Neuron (in vitro differentiated cells): Measurements from ENCODE around the gene ZP3.
"Not testable (repeated sequence)": the region's sequence is repeated elsewhere in the genome, so short reads cannot be mapped to it uniquely, and the experiment has no call there.

Source experiments
- H2AFZ ChIP-seq: one replicate; pipeline ENCODE4 v1.6.1; 2013; ENCODE audit warnings: low read depth, mild to moderate bottlenecking, inconsistent platforms, low read length, moderate library complexity
- H3K27me3 ChIP-seq: one replicate; pipeline ENCODE4 v1.6.1; 2013; ENCODE audit warnings: low read length; ENCODE audit not compliant: insufficient read depth
- H3K36me3 ChIP-seq: one replicate; pipeline ENCODE4 v1.6.1; 2013; ENCODE audit warnings: low read length; ENCODE audit not compliant: insufficient read depth
- H3K4me1 ChIP-seq: one replicate; pipeline ENCODE4 v1.6.1; 2013; ENCODE audit warnings: low read length; ENCODE audit not compliant: insufficient read depth
- H3K4me3 ChIP-seq: 2 replicates; pipeline ENCODE4 v1.5.1; 2013; ENCODE audit warnings: mild to moderate bottlenecking, low read length, moderate library complexity
- H3K9me3 ChIP-seq: one replicate; pipeline ENCODE4 v1.6.1; 2013; ENCODE audit warnings: low read length

ZP3 gene

DNA sequence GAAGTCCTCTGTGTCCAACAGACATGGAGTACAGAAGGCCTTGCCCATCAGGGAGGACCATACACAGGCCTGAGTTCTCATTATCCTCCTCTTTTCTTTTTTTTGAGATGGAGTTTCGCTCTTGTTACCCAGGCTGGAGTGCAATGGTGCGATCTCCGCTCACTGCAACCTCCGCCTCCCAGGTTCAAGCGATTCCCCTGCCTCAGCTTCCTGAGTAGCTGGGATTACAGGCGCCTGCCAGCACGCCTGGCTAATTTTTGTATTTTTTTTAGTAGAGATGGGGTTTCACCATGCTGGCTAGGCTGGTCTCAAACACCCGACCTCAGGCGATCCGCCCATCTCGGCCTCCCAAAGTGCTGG lies 29.2 kb upstream of the ZP3 start:
- H3K9me3 ChIP-seq, H3K4me3 ChIP-seq, H3K27me3 ChIP-seq, H3K36me3 ChIP-seq, H2AFZ ChIP-seq, H3K4me1 ChIP-seq: not testable (repeated sequence)

DNA sequence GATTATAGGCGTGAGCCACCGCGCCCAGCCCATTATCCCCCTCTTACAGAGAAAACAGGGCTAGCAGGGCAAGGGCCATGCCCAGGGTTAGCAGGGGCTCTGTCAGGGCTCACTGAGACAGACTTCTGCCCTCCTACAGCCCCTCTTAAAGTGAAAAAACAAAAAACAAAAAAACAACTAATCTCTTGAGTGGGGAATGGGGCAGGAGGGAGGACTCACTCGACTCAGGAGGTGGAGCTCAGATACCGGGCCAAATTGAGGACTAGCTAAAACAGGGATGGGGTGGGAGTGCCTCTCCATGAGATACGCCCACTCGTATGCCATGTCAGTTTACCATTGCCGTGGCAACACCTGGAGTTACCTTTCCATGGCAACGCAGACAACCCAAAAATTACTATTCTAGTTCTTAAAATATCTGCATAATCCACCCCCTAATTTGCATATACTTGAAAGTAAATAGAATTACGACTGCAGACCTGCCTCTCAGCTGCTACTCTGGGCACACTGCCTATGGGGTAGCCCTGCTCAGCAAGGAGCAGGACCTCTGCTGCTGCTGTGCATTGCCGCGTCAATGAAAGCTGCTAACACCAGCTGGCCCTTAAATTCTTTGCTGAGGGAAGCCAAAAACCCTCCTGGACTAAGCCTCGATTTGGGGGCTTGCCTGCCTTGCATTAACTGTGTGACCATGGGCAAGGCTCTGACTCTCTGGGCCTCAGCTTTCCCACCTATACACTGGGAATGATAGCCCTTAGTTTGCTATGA lies 28.6 kb upstream of the ZP3 start:
- Histone ChIP-seq H3K9me3 (no peaks in the 10 kb centered on the region), H3K4me1 (peaks cover 5% of the 10 kb centered on the region), H3K4me3 (no peak overlapping the region), H2AFZ (no peak overlapping the region), H3K36me3 (no peaks in the 10 kb centered on the region), H3K27me3 (no peaks in the 10 kb centered on the region)

DNA sequence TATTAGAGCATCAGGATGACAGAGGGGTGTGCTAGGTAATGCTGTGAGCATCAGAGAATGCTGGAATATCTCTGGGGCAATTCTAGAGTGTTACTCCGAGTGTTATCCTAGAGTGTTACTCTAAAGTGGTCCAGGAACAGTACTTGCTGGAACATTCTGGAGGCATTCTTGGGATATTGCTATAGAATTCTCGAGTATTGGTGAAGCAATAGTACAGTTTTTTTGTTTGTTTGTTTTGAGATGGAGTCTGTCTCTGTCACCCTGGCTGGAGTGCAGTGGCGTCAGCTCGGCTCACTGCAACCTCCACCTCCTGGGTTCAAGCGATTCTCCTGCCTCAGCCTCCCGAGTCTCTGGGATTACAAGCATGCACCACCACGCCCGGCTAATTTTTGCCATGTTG lies 27.9 kb upstream of the ZP3 start:
- no peak overlapping the region for H3K4me3 ChIP-seq
- no peaks in the 10 kb centered on the region for H3K36me3 ChIP-seq
- H3K27me3 ChIP-seq, result no peaks in the 10 kb centered on the region
- H2AFZ ChIP-seq, result no peak overlapping the region
- no peaks in the 10 kb centered on the region for H3K9me3 ChIP-seq
- peaks cover 5% of the 10 kb centered on the region for H3K4me1 ChIP-seq

DNA sequence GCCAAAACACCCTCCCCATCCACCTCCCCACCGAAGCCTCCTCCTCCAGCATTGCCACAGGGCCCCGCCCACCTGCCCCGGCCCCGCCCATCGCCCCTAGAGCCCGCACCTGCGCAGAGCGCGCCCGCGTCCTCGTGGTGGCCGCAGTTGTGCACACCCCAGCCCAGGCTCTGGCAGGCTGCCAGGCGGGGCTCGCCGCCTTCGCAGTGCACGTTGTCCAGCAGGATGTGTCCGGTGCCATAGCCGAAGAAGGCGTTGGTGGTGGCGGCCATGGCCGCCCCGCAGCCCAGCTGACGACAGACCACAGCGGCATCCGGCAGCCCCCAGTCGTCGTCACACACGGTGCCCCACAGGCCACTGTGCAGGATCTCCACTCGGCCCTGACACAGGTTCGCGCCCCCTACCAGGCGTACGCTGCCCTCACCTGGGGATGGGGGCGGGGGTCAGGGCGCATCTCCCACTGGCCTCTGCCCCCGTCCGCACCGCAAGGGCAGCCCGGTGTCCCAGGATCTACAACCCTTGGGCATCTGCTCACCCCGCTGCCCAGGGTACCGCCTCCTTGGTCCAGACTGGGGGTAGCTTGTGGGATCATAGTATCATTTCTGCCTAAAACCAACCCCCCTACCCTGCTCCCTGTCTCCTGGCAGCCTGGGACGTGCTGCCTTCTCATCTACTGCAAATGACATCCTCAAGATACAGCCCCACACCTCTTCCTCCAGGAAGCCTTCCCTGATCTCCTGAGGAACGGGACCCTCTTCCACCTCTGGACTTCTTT lies 27.2 kb upstream of the ZP3 start:
- no peak overlapping the region for H2AFZ ChIP-seq

DNA sequence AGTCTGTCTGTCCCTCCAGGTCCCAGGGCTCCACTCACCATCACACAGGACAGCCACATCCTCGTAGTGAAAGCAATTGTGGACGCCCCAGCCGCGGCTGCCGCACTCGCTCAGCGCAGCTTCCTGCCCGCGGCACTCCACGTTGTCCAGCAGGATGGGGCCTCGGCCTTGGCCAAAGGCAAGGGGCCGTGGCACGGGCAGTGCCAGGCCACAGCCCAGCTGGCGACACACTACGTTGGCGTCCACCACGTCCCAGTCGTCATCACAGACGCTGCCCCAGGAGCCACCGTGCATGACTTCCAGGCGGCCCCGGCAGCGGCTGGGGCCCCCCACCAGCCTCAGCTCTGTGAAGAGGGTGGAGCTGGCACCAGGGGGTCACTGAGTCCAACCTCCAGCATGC lies 24.5 kb upstream of the ZP3 start:
- H3K4me1 ChIP-seq, result peaks cover 5% of the 10 kb centered on the region
- H3K9me3 ChIP-seq, result no peaks in the 10 kb centered on the region
- H3K4me3 ChIP-seq, result no peak overlapping the region
- H3K27me3 ChIP-seq, result no peaks in the 10 kb centered on the region
- no peaks in the 10 kb centered on the region for H3K36me3 ChIP-seq
- H2AFZ ChIP-seq, result no peak overlapping the region

More for the DNA sequence above, 27.2 kb upstream of the ZP3 start:
- Histone ChIP-seq H3K4me3 (no peak overlapping the region), H3K4me1 (peaks cover 5% of the 10 kb centered on the region), H3K9me3 (no peaks in the 10 kb centered on the region), H3K27me3 (no peaks in the 10 kb centered on the region), H3K36me3 (no peaks in the 10 kb centered on the region)

DNA sequence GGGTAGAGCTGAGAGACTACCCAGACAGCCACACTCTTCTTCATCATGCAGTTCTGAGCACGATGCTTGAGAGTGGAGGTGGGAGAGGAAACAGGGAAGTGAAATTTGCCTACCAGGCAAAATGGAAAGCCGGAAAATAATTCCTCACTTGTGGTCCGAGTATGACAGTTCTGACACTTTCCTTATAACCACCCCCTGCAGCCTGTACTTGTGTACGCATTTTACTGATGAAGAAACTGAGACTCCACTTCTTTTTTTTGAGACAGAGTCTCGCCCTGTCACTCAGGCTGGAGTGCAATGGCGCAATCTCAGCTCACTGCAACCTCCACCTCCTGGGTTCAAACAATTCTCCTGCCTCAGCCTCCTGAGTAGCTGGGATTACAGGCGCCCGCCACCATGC lies 21.7 kb upstream of the ZP3 start:
- not testable (repeated sequence) for H3K27me3 ChIP-seq, H3K4me1 ChIP-seq, H2AFZ ChIP-seq, H3K36me3 ChIP-seq, H3K9me3 ChIP-seq, H3K4me3 ChIP-seq

DNA sequence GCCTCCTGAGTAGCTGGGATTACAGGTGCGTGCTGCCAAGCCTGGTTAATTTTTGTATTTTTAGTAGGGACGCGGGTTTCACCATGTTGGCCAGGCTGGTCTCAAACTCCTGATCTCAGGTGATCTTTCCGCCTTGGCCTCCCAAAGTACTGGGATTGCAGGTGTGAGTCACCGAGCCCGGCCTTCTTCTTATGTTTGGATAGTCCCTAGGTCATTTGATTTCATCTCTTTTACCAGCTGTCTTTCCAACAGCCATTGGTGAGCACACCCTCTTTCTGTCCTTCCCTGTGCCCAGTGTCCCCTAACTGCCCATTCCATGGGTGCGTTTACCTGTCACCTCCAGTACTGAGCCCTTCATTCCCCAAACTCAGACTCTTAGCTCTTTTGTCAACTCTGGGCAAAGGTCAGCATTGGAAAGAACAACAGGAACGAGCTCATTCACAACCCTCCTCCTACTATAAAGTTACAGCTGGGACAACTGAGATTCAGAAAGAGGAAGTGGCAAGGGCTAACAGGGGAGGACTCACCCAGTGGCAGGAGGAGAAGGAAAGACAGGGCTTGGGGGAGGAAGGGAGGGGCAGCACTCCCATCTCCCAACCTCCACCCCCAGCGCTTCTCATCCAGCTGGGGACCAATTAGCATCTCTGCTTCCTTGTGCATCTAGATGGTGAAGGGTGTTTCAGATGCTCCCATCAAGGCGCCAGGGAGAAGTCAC lies 20.8 kb upstream of the ZP3 start:
- Histone ChIP-seq H2AFZ (no peak overlapping the region), H3K27me3 (no peaks in the 10 kb centered on the region), H3K4me3 (no peak overlapping the region), H3K9me3 (no peaks in the 10 kb centered on the region), H3K36me3 (no peaks in the 10 kb centered on the region), H3K4me1 (no peaks in the 10 kb centered on the region)

DNA sequence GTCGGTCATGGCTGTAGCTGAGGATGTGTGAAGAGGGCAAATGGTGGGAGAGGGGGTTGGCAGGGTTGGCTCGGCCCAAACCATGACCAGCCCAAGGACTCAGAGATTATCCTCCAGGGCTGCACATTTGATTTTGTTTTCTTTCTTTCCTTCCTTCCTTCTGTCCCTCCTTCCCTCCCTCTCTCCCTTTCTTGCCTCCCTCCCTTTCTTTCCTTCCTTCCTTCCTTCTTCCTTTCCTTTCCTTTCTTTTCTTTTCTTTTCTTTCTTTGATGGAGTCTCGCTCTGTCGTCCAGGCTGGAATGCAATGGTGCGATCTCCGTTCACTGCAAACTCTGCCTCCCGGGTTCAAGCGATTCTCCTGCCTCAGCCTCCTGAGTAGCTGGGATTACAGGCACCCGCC lies 19.0 kb upstream of the ZP3 start:
- H3K4me3 ChIP-seq, result no peak overlapping the region
- H3K36me3 ChIP-seq, result no peaks in the 10 kb centered on the region
- no peaks in the 10 kb centered on the region for H3K9me3 ChIP-seq
- H3K4me1 ChIP-seq, result no peaks in the 10 kb centered on the region
- no peak overlapping the region for H2AFZ ChIP-seq
- no peaks in the 10 kb centered on the region for H3K27me3 ChIP-seq

DNA sequence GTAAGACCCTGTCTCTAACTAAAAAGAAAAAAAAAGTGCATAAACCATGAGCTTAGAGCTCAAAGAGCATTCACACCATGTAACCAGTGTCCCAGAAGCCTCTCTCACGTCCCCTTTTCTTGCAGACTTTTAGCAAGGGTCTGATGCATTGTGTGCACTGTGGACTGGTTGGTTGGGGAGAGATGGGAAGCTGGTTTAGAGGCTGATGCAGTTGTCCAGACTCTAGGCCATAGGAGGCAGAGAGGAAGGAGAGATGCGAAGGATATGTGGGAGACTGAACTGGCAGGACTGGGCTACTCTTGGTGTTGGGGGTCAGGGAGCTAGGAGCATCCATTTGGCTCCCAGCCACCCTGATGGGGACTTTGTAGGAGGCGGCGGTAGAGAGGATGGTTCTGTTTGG lies 17.0 kb upstream of the ZP3 start:
- Histone ChIP-seq H3K4me1 (no peaks in the 10 kb centered on the region), H2AFZ (no peak overlapping the region), H3K4me3 (no peak overlapping the region), H3K36me3 (no peaks in the 10 kb centered on the region), H3K9me3 (no peaks in the 10 kb centered on the region), H3K27me3 (no peaks in the 10 kb centered on the region)

DNA sequence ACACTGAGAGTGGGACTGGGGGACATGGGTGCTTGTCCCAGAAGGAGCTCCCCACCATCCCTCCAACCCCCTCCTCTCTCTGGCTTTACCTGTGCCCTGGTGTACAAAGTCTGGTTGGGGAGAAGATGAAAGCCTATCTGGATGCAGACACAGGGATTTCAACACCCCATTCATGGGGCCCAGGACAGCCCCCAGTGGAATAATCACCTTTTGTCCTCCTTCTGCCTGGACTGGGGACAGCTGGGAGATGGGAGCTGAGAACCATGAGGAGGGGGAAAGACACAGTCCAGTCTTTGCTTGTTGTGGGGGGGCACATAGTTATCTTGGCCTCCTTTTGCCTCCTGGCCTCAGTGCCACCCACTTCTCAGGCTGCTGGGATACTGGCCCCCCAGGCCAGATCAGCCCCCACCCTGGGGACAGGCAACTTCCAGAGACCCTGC lies 16.6 kb upstream of the ZP3 start:
- Histone ChIP-seq H3K9me3 (no peaks in the 10 kb centered on the region), H3K4me1 (no peaks in the 10 kb centered on the region), H2AFZ (no peak overlapping the region), H3K36me3 (no peaks in the 10 kb centered on the region), H3K4me3 (no peak overlapping the region), H3K27me3 (no peaks in the 10 kb centered on the region)

DNA sequence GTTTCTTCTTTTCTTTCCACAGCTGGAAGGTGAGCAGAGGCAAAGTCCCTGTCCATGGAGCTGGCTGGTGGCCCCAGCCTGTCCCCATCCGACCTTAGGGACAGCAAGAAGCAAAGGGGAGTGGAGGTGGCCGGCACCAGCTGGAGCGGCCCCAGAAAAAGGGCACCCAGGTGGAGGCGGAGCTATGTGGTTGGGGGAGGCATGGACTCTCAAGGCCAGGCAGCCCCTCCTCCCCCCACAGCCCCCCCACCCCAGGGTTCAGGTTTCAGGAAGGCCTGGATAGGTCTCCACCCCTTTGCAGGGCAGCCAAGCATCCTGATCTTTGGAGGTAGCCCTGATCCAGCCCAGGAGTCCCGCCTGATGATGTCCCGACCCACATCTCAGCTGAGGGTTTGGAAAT lies 15.2 kb upstream of the ZP3 start, which contains the start of gene SSC4D:
SSC4D (minus strand) TSS at position 161 of the 400 bp plus-strand sequence. CDS start 5,258 bp downstream, outside the sequence.
- no peaks in the 10 kb centered on the region for H3K4me1 ChIP-seq
- H3K27me3 ChIP-seq, result no peaks in the 10 kb centered on the region
- H2AFZ ChIP-seq, result no peak within 1 kb of the TSS
- H3K36me3 ChIP-seq, result no peaks in the 10 kb centered on the region
- no peaks in the 10 kb centered on the region for H3K9me3 ChIP-seq
- no peak within 1 kb of the TSS for H3K4me3 ChIP-seq

DNA sequence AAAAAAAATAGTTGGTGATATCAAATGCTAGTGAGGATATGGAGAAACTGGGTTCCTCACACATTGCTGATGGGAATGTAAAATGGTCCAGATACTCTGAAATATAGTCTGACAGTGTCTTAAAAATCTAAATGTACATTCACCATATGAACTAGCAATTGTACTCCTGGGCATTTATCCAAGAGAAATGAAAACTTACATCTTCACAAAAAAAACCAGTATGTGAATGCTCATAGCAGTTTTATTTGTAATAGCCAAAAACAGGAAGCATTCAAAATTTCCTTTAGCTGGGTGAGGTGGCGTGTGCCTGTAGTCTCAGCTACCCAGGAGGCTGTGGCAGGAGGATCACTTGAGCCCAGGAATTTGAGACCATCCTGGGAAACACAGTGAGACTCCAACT lies 13.1 kb upstream of the ZP3 start:
- Histone ChIP-seq H3K27me3 (no peaks in the 10 kb centered on the region), H3K4me1 (no peaks in the 10 kb centered on the region), H3K9me3 (no peaks in the 10 kb centered on the region), H3K4me3 (no peak overlapping the region), H2AFZ (no peak overlapping the region), H3K36me3 (no peaks in the 10 kb centered on the region)

DNA sequence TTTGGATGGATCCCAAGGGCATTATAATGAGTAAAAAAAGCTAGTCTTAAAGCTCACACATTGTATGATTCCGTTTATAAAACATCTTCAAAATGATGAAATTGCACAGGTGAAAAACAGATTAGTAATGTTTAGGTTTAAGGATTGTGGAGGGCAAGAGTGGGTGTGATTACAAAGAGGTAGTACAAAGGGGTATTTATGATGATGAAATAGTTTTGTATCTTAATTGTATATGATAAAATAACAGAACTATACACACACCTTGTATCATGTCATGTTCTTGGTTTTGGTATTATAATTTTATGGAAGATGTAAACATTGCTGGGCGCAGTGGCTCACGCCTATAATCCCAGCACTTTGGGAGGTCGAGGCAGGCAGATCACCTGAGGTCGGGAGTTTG lies 12.5 kb upstream of the ZP3 start:
- Histone ChIP-seq H3K27me3 (no peaks in the 10 kb centered on the region), H2AFZ (no peak overlapping the region), H3K9me3 (no peaks in the 10 kb centered on the region), H3K4me3 (no peak overlapping the region), H3K4me1 (no peaks in the 10 kb centered on the region), H3K36me3 (no peaks in the 10 kb centered on the region)
